ENCODE measurements around the gene CTSC.

The CTSC gene

GRCh38 chr11:88378422-88379066 lies 41.0 kb upstream of the CTSC start:
- TF ChIP-seq MYC (IDR thresholded peaks at IDR 0.05; ENCODE audit: low read depth, low read length) = no peak
- TF ChIP-seq MAX (IDR thresholded peaks at IDR 0.05; ENCODE audit: low read depth, low read length) = no peak
- no peak for TF ChIP-seq POLR2A (IDR thresholded peaks at IDR 0.05; ENCODE audit: extremely low read depth, insufficient read length)
- TF ChIP-seq CTCF (IDR thresholded peaks at IDR 0.05; ENCODE audit: low read depth, low read length) = no peak
- no peak for DNase-seq (ENCODE audit: low read depth)

GRCh38 chr11:88377646-88378045 lies 40.1 kb upstream of the CTSC start:
- no peak for DNase-seq (ENCODE audit: low read depth)
- TF ChIP-seq POLR2A (IDR thresholded peaks at IDR 0.05; ENCODE audit: extremely low read depth, insufficient read length) = no peak
- TF ChIP-seq MAX (IDR thresholded peaks at IDR 0.05; ENCODE audit: low read depth, low read length) = no peak
- no peak for TF ChIP-seq CTCF (IDR thresholded peaks at IDR 0.05; ENCODE audit: low read depth, low read length)
- no peak for TF ChIP-seq MYC (IDR thresholded peaks at IDR 0.05; ENCODE audit: low read depth, low read length)
- H3K4me3 ChIP-seq (ENCODE audit: low read depth, low read length) = no peak overlapping the region

More at GRCh38 chr11:88378422-88379066, 41.0 kb upstream of the CTSC start:
- no peak overlapping the region for H3K4me3 ChIP-seq (ENCODE audit: low read depth, low read length)

- TF ChIP-seq MAX (IDR thresholded peaks at IDR 0.05; ENCODE audit: low read depth, low read length) = no peak
- no peak for TF ChIP-seq MYC (IDR thresholded peaks at IDR 0.05; ENCODE audit: low read depth, low read length)
- TF ChIP-seq POLR2A (IDR thresholded peaks at IDR 0.05; ENCODE audit: extremely low read depth, insufficient read length) = no peak
- no peak for TF ChIP-seq CTCF (IDR thresholded peaks at IDR 0.05; ENCODE audit: low read depth, low read length)
- no peak for DNase-seq (ENCODE audit: low read depth)
- H3K4me3 ChIP-seq (ENCODE audit: low read depth, low read length) = no peak overlapping the region
These were observed 39.6 kb upstream of the CTSC start for GRCh38 chr11:88377144-88377543.

GRCh38 chr11:88375927-88376470 lies 38.5 kb upstream of the CTSC start:
- H3K4me3 ChIP-seq (ENCODE audit: low read depth, low read length) = no peak overlapping the region
- TF ChIP-seq POLR2A (IDR thresholded peaks at IDR 0.05; ENCODE audit: extremely low read depth, insufficient read length) = no peak
- TF ChIP-seq CTCF (IDR thresholded peaks at IDR 0.05; ENCODE audit: low read depth, low read length) = no peak
- no peak for TF ChIP-seq MAX (IDR thresholded peaks at IDR 0.05; ENCODE audit: low read depth, low read length)
- TF ChIP-seq MYC (IDR thresholded peaks at IDR 0.05; ENCODE audit: low read depth, low read length) = no peak
- DNase-seq (ENCODE audit: low read depth) = no peak

GRCh38 chr11:88370782-88371181 lies 33.2 kb upstream of the CTSC start:
- DNase-seq (ENCODE audit: low read depth) = no peak
- no peak for TF ChIP-seq CTCF (IDR thresholded peaks at IDR 0.05; ENCODE audit: low read depth, low read length)
- TF ChIP-seq MYC (IDR thresholded peaks at IDR 0.05; ENCODE audit: low read depth, low read length) = no peak
- no peak for TF ChIP-seq MAX (IDR thresholded peaks at IDR 0.05; ENCODE audit: low read depth, low read length)
- TF ChIP-seq POLR2A (IDR thresholded peaks at IDR 0.05; ENCODE audit: extremely low read depth, insufficient read length) = no peak
- H3K4me3 ChIP-seq (ENCODE audit: low read depth, low read length) = no peak overlapping the region
